ENCODE results near the gene SBF2. TPM values are rescaled to one million over a fixed set of nuclear protein-coding genes. Genes with fewer than 3 reads are reported as not detected.

The SBF2 gene
- total RNA-seq, 5 donors from 2014 or later (not counting 1 experiment from before 2014, with no cell fraction given) = 9.5 to 23.5 (median 13.0) TPM

DNA sequence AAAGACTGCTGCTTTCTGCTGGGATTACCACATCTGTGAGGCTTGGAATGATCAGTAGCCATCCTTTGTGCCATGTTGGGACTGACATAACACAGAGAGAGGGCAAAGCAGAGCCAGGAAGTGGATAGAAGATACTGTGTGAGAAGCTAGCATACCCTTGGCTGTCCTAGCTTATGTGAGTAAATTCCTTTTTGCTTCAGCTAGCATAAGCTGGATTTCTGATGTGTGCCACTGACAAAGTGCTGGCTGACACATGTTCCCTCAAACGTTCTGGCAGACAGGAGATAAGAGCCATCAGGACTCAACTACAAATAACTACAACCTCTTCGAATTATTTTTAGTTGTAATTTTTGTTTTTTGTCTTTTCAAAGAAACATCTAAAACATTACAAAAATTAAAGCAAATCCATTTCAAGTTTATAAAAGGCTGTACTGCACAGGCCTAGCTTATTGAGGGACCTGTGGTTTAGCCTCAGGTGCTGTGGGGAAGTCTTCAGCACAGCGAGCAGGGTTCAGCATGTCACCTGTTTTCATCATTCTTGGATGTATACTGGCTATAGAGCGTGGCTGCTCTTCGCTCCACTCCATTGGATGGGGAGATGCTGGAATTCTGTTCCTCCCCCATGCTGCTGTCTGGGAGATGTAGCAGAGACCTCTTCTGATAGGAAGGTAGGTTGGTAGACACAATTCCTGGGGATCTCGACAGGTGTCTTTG, 509.3 kb downstream of the SBF2 start:
- H3K27ac Mint-ChIP-seq = no peak overlapping the region
- H3K27me3 ChIP-seq (replicated peaks in 1 of 2; ENCODE audit: control insufficient read depth in 2 of 2, extremely low read depth in 1 of 2, insufficient read depth in 2 of 2, low read length in 1 of 2) = no peaks in the 10 kb centered on the region
- ChIA-PET CTCF (no interaction called here), POLR2A (no interaction called here)
- H3K36me3 Mint-ChIP-seq = peaks cover 52% of the 10 kb centered on the region
- H3K4me1 ChIP-seq (ENCODE audit: control insufficient read depth in 1 of 2, extremely low read depth in 1 of 2, insufficient read depth in 2 of 2, low read length in 2 of 2) = no peaks in the 10 kb centered on the region
- H3K27ac ChIP-seq (ENCODE audit: low read length) = no peak overlapping the region
- H3K9me3 Mint-ChIP-seq = no peaks in the 10 kb centered on the region
- no peak overlapping the region for H3K4me3 Mint-ChIP-seq
- H3K9me3 ChIP-seq = no peaks in the 10 kb centered on the region
- WGBS (ENCODE audit: insufficient coverage) = 100% methylated on average over 2 of the region's 6 CpGs
- no peaks in the 10 kb centered on the region for H3K27me3 Mint-ChIP-seq
- H3K4me3 ChIP-seq (ENCODE audit: control insufficient read depth in 1 of 2, extremely low read depth in 1 of 2, low read length in 1 of 2) = no peak overlapping the region
- ATAC-seq (replicated peaks in 1 of 4) (no peak), DNase-seq (no peak)
- H3K4me1 Mint-ChIP-seq = no peaks in the 10 kb centered on the region
- H3K36me3 ChIP-seq (ENCODE audit: control insufficient read depth in 2 of 2, extremely low read depth in 1 of 2, insufficient read depth in 1 of 2, low read length in 1 of 2) = peaks cover 9 to 18% of the 10 kb centered on the region in 2 donors

DNA sequence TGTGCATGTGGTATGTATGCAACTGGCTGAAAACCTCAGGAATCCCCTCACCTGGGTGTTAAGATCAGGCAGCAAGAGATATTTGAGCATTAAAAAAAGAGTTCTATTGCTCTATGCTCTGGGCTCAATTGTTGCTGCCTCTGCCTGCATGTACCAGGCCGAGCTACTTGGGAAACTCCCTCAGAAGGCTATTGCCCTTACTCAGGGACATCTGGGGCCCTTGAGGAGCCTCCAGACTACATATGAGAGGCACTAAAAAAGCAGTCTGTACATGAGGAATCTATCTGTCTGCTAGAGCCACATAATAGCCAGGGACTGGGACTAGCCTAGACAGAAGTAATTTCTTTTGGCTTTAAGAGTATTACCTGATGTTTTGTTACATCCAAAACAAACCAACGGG, 510.0 kb downstream of the SBF2 start:
- H3K4me3 ChIP-seq (ENCODE audit: control insufficient read depth in 1 of 2, extremely low read depth in 1 of 2, low read length in 1 of 2) = no peak overlapping the region
- H3K27ac Mint-ChIP-seq = peak overlapping the region in 1 of 2 donors; percentile 29
- ChIA-PET CTCF (no interaction called here), POLR2A (no interaction called here)
- DNase-seq (no peak), ATAC-seq (replicated peaks in 1 of 4) (no peak)
- H3K4me3 Mint-ChIP-seq = no peak overlapping the region
- no peak overlapping the region for H3K27ac ChIP-seq (ENCODE audit: low read length)
- H3K9me3 ChIP-seq = no peaks in the 10 kb centered on the region
- no peaks in the 10 kb centered on the region for H3K4me1 ChIP-seq (ENCODE audit: control insufficient read depth in 1 of 2, extremely low read depth in 1 of 2, insufficient read depth in 2 of 2, low read length in 2 of 2)
- H3K27me3 Mint-ChIP-seq = no peaks in the 10 kb centered on the region
- no peaks in the 10 kb centered on the region for H3K4me1 Mint-ChIP-seq
- H3K36me3 Mint-ChIP-seq = peaks cover 52% of the 10 kb centered on the region
- H3K36me3 ChIP-seq (ENCODE audit: control insufficient read depth in 2 of 2, extremely low read depth in 1 of 2, insufficient read depth in 1 of 2, low read length in 1 of 2) = peaks cover 9 to 19% of the 10 kb centered on the region in 2 donors
- H3K9me3 Mint-ChIP-seq = no peaks in the 10 kb centered on the region
- no peaks in the 10 kb centered on the region for H3K27me3 ChIP-seq (replicated peaks in 1 of 2; ENCODE audit: control insufficient read depth in 2 of 2, extremely low read depth in 1 of 2, insufficient read depth in 2 of 2, low read length in 1 of 2)
- WGBS (ENCODE audit: insufficient coverage) = no CpG with 5 or more reads among the region's 2 CpGs

GRCh38 chr11:9780929-9781328, 513.1 kb downstream of the SBF2 start:
- Histone ChIP-seq H3K27ac (ENCODE audit: low read length) (no peak overlapping the region), H3K4me1 (ENCODE audit: control insufficient read depth in 1 of 2, extremely low read depth in 1 of 2, insufficient read depth in 2 of 2, low read length in 2 of 2) (no peaks in the 10 kb centered on the region), H3K36me3 (ENCODE audit: control insufficient read depth in 2 of 2, extremely low read depth in 1 of 2, insufficient read depth in 1 of 2, low read length in 1 of 2) (peaks cover 0 to 12% of the 10 kb centered on the region in 2 donors), H3K9me3 (no peaks in the 10 kb centered on the region), H3K27me3 (replicated peaks in 1 of 2; ENCODE audit: control insufficient read depth in 2 of 2, extremely low read depth in 1 of 2, insufficient read depth in 2 of 2, low read length in 1 of 2) (no peaks in the 10 kb centered on the region), H3K4me3 (ENCODE audit: control insufficient read depth in 1 of 2, extremely low read depth in 1 of 2, low read length in 1 of 2) (no peak overlapping the region)
- ChIA-PET POLR2A (no interaction called here), CTCF (no interaction called here)
- no peaks in the 10 kb centered on the region for H3K27me3 Mint-ChIP-seq
- no peak overlapping the region for H3K27ac Mint-ChIP-seq
- no peak overlapping the region for H3K4me3 Mint-ChIP-seq
- no CpG with 5 or more reads among the region's 4 CpGs for WGBS (ENCODE audit: insufficient coverage)
- DNase-seq (no peak), ATAC-seq (replicated peaks in 1 of 4) (no peak)
- H3K9me3 Mint-ChIP-seq = no peaks in the 10 kb centered on the region
- no peaks in the 10 kb centered on the region for H3K4me1 Mint-ChIP-seq
- H3K36me3 Mint-ChIP-seq = peaks cover 39% of the 10 kb centered on the region

GRCh38 chr11:9777525-9777924, 516.5 kb downstream of the SBF2 start:
- Histone ChIP-seq H3K36me3 (ENCODE audit: control insufficient read depth in 2 of 2, extremely low read depth in 1 of 2, insufficient read depth in 1 of 2, low read length in 1 of 2) (peaks cover 0 to 12% of the 10 kb centered on the region in 2 donors), H3K9me3 (no peaks in the 10 kb centered on the region), H3K27ac (ENCODE audit: low read length) (no peak overlapping the region), H3K27me3 (replicated peaks in 1 of 2; ENCODE audit: control insufficient read depth in 2 of 2, extremely low read depth in 1 of 2, insufficient read depth in 2 of 2, low read length in 1 of 2) (no peaks in the 10 kb centered on the region), H3K4me1 (ENCODE audit: control insufficient read depth in 1 of 2, extremely low read depth in 1 of 2, insufficient read depth in 2 of 2, low read length in 2 of 2) (no peaks in the 10 kb centered on the region), H3K4me3 (ENCODE audit: control insufficient read depth in 1 of 2, extremely low read depth in 1 of 2, low read length in 1 of 2) (no peak overlapping the region)
- Mint-ChIP-seq H3K27me3 (no peaks in the 10 kb centered on the region), H3K4me3 (no peak overlapping the region), H3K4me1 (no peaks in the 10 kb centered on the region), H3K27ac (peak overlapping the region in 1 of 2 donors; percentile 34), H3K9me3 (no peaks in the 10 kb centered on the region), H3K36me3 (peaks cover 30% of the 10 kb centered on the region)
- ATAC-seq (replicated peaks in 1 of 4) = no peak
- CTCF ChIA-PET = interaction anchor here in 1 of 2 donors (0.5 kb wide), 1 partner anchor 115 kb away, joined by 4 read pairs; no protein-coding TSS in a partner anchor
- 100% methylated on average over 1 of the region's 5 CpGs for WGBS (ENCODE audit: insufficient coverage)
- POLR2A ChIA-PET = no interaction called here
- no peak for DNase-seq

DNA sequence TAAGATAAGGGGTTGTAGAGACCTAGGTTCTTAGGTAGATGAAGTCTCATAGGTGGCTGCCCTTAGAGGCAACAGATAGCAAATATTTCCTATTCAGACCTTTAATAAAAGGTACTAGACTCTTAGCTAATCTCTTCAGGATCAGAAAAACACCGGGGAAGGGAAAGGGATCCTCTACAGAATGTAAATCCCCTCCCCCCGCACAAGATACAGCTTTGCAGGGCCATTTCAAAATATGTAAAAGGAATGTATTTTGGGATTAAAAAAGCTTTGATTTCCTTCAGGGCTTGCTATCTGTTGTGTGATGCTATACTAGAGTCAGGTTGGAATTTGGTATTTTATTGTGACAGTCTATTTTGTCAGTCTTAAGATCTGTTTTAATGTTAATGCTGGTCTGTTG, 517.0 kb downstream of the SBF2 start:
- no peak for ATAC-seq (replicated peaks in 1 of 4)
- no peak for DNase-seq
- Mint-ChIP-seq H3K4me3 (no peak overlapping the region), H3K27ac (no peak overlapping the region), H3K36me3 (peaks cover 30% of the 10 kb centered on the region), H3K4me1 (no peaks in the 10 kb centered on the region), H3K27me3 (no peaks in the 10 kb centered on the region), H3K9me3 (no peaks in the 10 kb centered on the region)
- H3K36me3 ChIP-seq (ENCODE audit: control insufficient read depth in 2 of 2, extremely low read depth in 1 of 2, insufficient read depth in 1 of 2, low read length in 1 of 2) = peaks cover 0 to 12% of the 10 kb centered on the region in 2 donors
- ChIA-PET POLR2A (no interaction called here), CTCF (interaction anchor here in 1 of 2 donors (0.5 kb wide), 1 partner anchor 115 kb away, joined by 4 read pairs; no protein-coding TSS in a partner anchor)
- no peaks in the 10 kb centered on the region for H3K4me1 ChIP-seq (ENCODE audit: control insufficient read depth in 1 of 2, extremely low read depth in 1 of 2, insufficient read depth in 2 of 2, low read length in 2 of 2)
- no peaks in the 10 kb centered on the region for H3K9me3 ChIP-seq
- no peaks in the 10 kb centered on the region for H3K27me3 ChIP-seq (replicated peaks in 1 of 2; ENCODE audit: control insufficient read depth in 2 of 2, extremely low read depth in 1 of 2, insufficient read depth in 2 of 2, low read length in 1 of 2)
- WGBS (ENCODE audit: insufficient coverage) = no CpG with 5 or more reads among the region's 2 CpGs
- no peak overlapping the region for H3K4me3 ChIP-seq (ENCODE audit: control insufficient read depth in 1 of 2, extremely low read depth in 1 of 2, low read length in 1 of 2)
- no peak overlapping the region for H3K27ac ChIP-seq (ENCODE audit: low read length)

GRCh38 chr11:9776203-9776602, 517.8 kb downstream of the SBF2 start:
- ChIA-PET CTCF (interaction anchor here in 1 of 2 donors (0.7 kb wide), 1 partner anchor 197 kb away, joined by 3 read pairs; no protein-coding TSS in a partner anchor), POLR2A (no interaction called here)
- peaks cover 0 to 12% of the 10 kb centered on the region in 2 donors for H3K36me3 ChIP-seq (ENCODE audit: control insufficient read depth in 2 of 2, extremely low read depth in 1 of 2, insufficient read depth in 1 of 2, low read length in 1 of 2)
- Mint-ChIP-seq H3K4me1 (no peaks in the 10 kb centered on the region), H3K9me3 (no peaks in the 10 kb centered on the region), H3K36me3 (peaks cover 29% of the 10 kb centered on the region), H3K27ac (no peak overlapping the region), H3K27me3 (no peaks in the 10 kb centered on the region), H3K4me3 (no peak overlapping the region)
- DNase-seq (no peak), ATAC-seq (replicated peaks in 1 of 4) (no peak)
- no peaks in the 10 kb centered on the region for H3K27me3 ChIP-seq (replicated peaks in 1 of 2; ENCODE audit: control insufficient read depth in 2 of 2, extremely low read depth in 1 of 2, insufficient read depth in 2 of 2, low read length in 1 of 2)
- no peak overlapping the region for H3K27ac ChIP-seq (ENCODE audit: low read length)
- no peaks in the 10 kb centered on the region for H3K9me3 ChIP-seq
- no peak overlapping the region for H3K4me3 ChIP-seq (ENCODE audit: control insufficient read depth in 1 of 2, extremely low read depth in 1 of 2, low read length in 1 of 2)
- WGBS (ENCODE audit: insufficient coverage) = no CpG with 5 or more reads among the region's 1 CpG
- no peaks in the 10 kb centered on the region for H3K4me1 ChIP-seq (ENCODE audit: control insufficient read depth in 1 of 2, extremely low read depth in 1 of 2, insufficient read depth in 2 of 2, low read length in 2 of 2)
